MM.1S (cell line): ENCODE data around the gene RALGPS2.
"Not testable (repeated sequence)": the region's sequence is repeated elsewhere in the genome, so short reads cannot be mapped to it uniquely, and the experiment has no call there.

Experiments
- DNase-seq: peaks from one replicate; pipeline ENCODE4 v3.0.0-alpha.2; 2015
- H2AFZ ChIP-seq: fragments of 300-600 bp; sonication (generic); 2 replicates; pipeline ENCODE4 v1.6.0; 2016; ENCODE audit warnings: antibody characterized with exemption, low read length
- H3F3A ChIP-seq: fragments of 300-600 bp; sonication (generic); 2 replicates; pipeline ENCODE4 v1.6.1; 2016; ENCODE audit warnings: mild to moderate bottlenecking, antibody characterized with exemption, low read length, moderate library complexity, mixed read lengths; ENCODE audit not compliant: insufficient read depth
- H3K27ac ChIP-seq: fragments of 300-600 bp; sonication (generic); 2 replicates; pipeline ENCODE4 v1.5.1; 2016; ENCODE audit warnings: mild to moderate bottlenecking, low read length
- H3K27me3 ChIP-seq: fragments of 300-600 bp; sonication (generic); replicated peaks from 2 replicates; pipeline ENCODE4 v1.6.0; 2016; ENCODE audit warnings: low read length; ENCODE audit not compliant: insufficient read depth
- H3K36me3 ChIP-seq: fragments of 300-600 bp; sonication (generic); replicated peaks from 2 replicates; pipeline ENCODE4 v1.6.1; 2016; ENCODE audit warnings: mild to moderate bottlenecking, low read length, mixed read lengths; ENCODE audit not compliant: insufficient read depth
- H3K4me1 ChIP-seq: fragments of 300-600 bp; sonication (generic); 2 replicates; pipeline ENCODE4 v1.6.1; 2016; ENCODE audit warnings: low read length, mixed read lengths
- H3K4me2 ChIP-seq: fragments of 300-600 bp; sonication (generic); 2 replicates; pipeline ENCODE4 v1.6.0; 2016; ENCODE audit warnings: low read depth, low read length
- H3K4me3 ChIP-seq: fragments of 300-600 bp; sonication (generic); 2 replicates; pipeline ENCODE4 v1.5.1; 2016; ENCODE audit warnings: low read length, mixed read lengths
- H3K79me2 ChIP-seq: fragments of 300-600 bp; sonication (generic); 2 replicates; pipeline ENCODE4 v1.6.1; 2016; ENCODE audit warnings: mixed run types, low read length, mixed read lengths
- H3K9ac ChIP-seq: fragments of 300-600 bp; sonication (generic); 2 replicates; pipeline ENCODE4 v1.6.1; 2016; ENCODE audit warnings: low read length, mixed read lengths
- H3K9me2 ChIP-seq: fragments of 300-600 bp; sonication (generic); replicated peaks from 2 replicates; pipeline ENCODE4 v1.6.1; 2016; ENCODE audit warnings: mild to moderate bottlenecking, low read length, mixed read lengths; ENCODE audit not compliant: insufficient read depth
- H3K9me3 ChIP-seq: fragments of 300-600 bp; sonication (generic); replicated peaks from 2 replicates; pipeline ENCODE4 v1.6.1; 2016; ENCODE audit warnings: mild to moderate bottlenecking, low read length, mixed read lengths; ENCODE audit not compliant: insufficient read depth
- H4K20me1 ChIP-seq: fragments of 300-600 bp; sonication (generic); 2 replicates; pipeline ENCODE4 v1.6.1; 2016; ENCODE audit warnings: mild to moderate bottlenecking, low read length, moderate library complexity, mixed read lengths; ENCODE audit not compliant: insufficient read depth
- EZH2 ChIP-seq: fragments of 300-600 bp; sonication (generic); optimal IDR thresholded peaks from 2 replicates; pipeline ENCODE3; 2017; ENCODE audit warnings: low read depth, mild to moderate bottlenecking, antibody characterized with exemption, low read length, mixed read lengths
- EZH2phosphoT487 ChIP-seq: fragments of 300-600 bp; sonication (generic); IDR thresholded peaks from 2 replicates; pipeline ENCODE4 v1.6.1; 2018; ENCODE audit warnings: antibody characterized with exemption, low read length
- TF ChIP-seq, protein P1 (sequence below): fragments of 300-600 bp; sonication (generic); IDR thresholded peaks from 2 replicates; pipeline ENCODE4 v1.5.1; 2016; ENCODE audit warnings: antibody characterized with exemption, low read length, mixed read lengths

Gene RALGPS2

DNA sequence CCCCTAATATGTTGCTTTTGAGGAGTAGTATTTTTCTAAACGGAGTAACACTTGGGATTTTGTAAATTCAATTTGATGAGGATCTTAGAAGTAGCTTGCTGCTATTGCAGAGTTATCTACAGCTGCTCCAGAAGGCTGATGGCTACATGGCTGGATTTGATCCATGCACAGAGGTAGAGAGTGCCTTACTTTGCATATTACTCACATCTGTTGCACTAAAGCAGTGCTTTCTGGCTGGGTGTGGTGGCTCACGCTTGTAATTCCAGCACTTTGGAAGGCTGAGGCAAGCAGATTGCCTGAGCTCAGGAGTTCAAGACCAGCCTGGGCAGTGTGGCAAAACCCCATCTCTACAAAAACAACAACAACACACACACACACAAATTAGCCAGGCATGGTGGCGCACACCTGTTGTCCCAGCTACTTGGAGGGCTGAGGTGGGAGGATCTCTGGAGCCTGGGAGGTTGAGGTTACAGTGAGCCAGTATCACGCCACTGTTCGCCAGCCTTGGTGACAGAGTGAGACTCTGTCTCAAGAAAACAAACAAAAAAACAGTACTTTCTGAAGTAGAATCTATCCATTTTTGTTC lies 24.6 kb downstream of the RALGPS2 start:
- Histone ChIP-seq H4K20me1 (no peaks in the 10 kb centered on the region), H3K27me3 (no peaks in the 10 kb centered on the region), H2AFZ (no peak overlapping the region), H3K4me3 (no peak overlapping the region), H3K4me1 (no peaks in the 10 kb centered on the region), H3K4me2 (no peak overlapping the region), H3K36me3 (no peaks in the 10 kb centered on the region), H3K27ac (no peak overlapping the region), H3K9ac (no peak overlapping the region), H3F3A (no peaks in the 10 kb centered on the region), H3K9me2 (no peaks in the 10 kb centered on the region), H3K9me3 (no peaks in the 10 kb centered on the region), H3K79me2 (no peaks in the 10 kb centered on the region)
- DNase-seq, result no peak
- TF ChIP-seq EZH2, result no peak
- TF ChIP-seq EZH2phosphoT487, result no peak
- TF ChIP-seq, protein P1, sequence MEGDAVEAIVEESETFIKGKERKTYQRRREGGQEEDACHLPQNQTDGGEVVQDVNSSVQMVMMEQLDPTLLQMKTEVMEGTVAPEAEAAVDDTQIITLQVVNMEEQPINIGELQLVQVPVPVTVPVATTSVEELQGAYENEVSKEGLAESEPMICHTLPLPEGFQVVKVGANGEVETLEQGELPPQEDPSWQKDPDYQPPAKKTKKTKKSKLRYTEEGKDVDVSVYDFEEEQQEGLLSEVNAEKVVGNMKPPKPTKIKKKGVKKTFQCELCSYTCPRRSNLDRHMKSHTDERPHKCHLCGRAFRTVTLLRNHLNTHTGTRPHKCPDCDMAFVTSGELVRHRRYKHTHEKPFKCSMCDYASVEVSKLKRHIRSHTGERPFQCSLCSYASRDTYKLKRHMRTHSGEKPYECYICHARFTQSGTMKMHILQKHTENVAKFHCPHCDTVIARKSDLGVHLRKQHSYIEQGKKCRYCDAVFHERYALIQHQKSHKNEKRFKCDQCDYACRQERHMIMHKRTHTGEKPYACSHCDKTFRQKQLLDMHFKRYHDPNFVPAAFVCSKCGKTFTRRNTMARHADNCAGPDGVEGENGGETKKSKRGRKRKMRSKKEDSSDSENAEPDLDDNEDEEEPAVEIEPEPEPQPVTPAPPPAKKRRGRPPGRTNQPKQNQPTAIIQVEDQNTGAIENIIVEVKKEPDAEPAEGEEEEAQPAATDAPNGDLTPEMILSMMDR, result no peak

DNA sequence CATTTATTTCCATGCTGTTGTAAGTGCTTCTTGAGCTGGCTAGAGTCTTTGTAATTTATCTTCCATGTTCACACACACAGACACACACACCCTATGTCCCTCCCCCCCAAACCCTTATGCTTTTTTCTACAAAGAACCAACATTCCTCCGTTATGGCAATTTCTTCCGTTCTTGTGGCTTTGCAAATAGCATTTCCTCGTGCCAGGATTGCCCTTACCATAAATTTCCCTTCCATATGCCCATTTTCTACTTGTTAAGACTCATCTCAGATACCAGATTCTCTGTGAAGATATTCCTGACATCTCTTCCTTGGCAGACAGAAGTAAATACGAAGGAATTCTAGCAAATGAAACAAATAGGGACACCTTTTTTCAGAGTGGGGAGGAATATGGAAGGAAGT lies 26.0 kb downstream of the RALGPS2 start:
- H2AFZ ChIP-seq, result no peak overlapping the region
- H4K20me1 ChIP-seq, result no peaks in the 10 kb centered on the region
- no peaks in the 10 kb centered on the region for H3K4me1 ChIP-seq
- no peaks in the 10 kb centered on the region for H3K79me2 ChIP-seq
- no peaks in the 10 kb centered on the region for H3K27me3 ChIP-seq
- no peaks in the 10 kb centered on the region for H3K9me3 ChIP-seq
- no peak for DNase-seq
- no peak overlapping the region for H3K4me2 ChIP-seq
- H3K9ac ChIP-seq, result no peak overlapping the region
- no peaks in the 10 kb centered on the region for H3F3A ChIP-seq
- H3K9me2 ChIP-seq, result no peaks in the 10 kb centered on the region
- H3K4me3 ChIP-seq, result no peak overlapping the region
- TF ChIP-seq, protein P1, result no peak
- TF ChIP-seq EZH2 (no peak), EZH2phosphoT487 (no peak)
- no peak overlapping the region for H3K27ac ChIP-seq
- no peaks in the 10 kb centered on the region for H3K36me3 ChIP-seq

DNA sequence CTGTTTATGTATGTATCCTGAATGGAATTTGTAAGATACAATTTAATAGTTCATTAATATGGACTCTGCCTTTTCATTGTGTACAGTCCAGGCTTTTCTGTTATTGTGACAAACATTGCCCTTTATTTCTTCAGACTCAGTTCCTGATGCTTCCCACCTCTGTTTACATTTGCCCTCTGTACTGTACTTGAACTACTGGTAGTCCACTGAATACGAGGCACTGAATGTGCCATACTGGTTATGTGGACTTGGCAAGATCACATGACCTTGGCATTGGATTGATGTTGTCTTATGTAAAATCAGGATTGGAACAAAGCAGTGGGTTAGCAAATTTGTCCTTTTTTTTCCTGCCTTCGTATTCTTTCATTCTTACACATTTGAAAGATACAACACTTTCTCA lies 27.8 kb downstream of the RALGPS2 start:
- peaks cover 4% of the 10 kb centered on the region; the same call in 1 of the 2 replicates for H3K79me2 ChIP-seq
- no peaks in the 10 kb centered on the region for H3K27me3 ChIP-seq
- no peaks in the 10 kb centered on the region for H3K36me3 ChIP-seq
- H2AFZ ChIP-seq, result no peak overlapping the region
- H3K4me2 ChIP-seq, result no peak overlapping the region
- H3F3A ChIP-seq, result no peaks in the 10 kb centered on the region; the same call in 1 of the 2 replicates
- no peaks in the 10 kb centered on the region for H3K4me1 ChIP-seq
- TF ChIP-seq EZH2phosphoT487 (no peak), EZH2 (no peak)
- TF ChIP-seq, protein P1, result no peak
- no peaks in the 10 kb centered on the region for H3K9me3 ChIP-seq
- no peaks in the 10 kb centered on the region for H4K20me1 ChIP-seq
- no peak overlapping the region for H3K9ac ChIP-seq
- no peaks in the 10 kb centered on the region for H3K9me2 ChIP-seq
- no peak overlapping the region for H3K4me3 ChIP-seq
- no peak overlapping the region for H3K27ac ChIP-seq
- DNase-seq, result no peak

DNA sequence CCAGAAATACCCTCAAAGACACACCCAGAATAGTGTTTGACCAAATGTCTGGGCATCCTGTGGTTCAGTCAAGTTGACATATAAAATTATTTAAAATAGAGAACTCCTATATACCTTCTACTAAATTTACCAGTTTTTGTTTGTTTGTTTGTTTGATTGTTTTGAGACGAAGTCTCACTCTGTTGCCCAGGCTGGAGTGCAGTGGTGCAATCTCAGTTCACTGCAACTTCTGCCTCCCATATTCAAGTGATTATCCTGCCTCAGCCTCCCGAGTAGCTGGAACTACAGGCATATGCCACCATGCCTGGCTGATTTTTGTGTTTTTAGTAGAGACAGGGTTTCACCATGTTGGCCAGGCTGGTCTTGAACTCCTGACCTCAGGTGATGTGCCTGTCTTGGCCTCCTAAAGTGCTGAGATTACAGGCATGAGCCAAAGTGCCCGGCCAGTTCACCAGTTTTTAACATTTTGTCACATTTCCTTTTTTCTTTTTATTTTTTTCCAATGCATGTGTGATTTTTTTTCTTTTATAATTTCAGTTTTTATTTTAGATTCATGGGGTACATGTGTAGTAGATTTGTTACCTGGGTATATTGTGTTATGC lies 29.7 kb downstream of the RALGPS2 start:
- not testable (repeated sequence) for H3K4me2 ChIP-seq, H2AFZ ChIP-seq, H3K9me3 ChIP-seq, H3K27me3 ChIP-seq, H3K4me3 ChIP-seq, H3K36me3 ChIP-seq, H3K9me2 ChIP-seq, H3K27ac ChIP-seq, H3K9ac ChIP-seq, H3K4me1 ChIP-seq, H3F3A ChIP-seq, DNase-seq, H4K20me1 ChIP-seq
- peaks cover 14% of the 10 kb centered on the region for H3K79me2 ChIP-seq
